GM23338 (cell line): Measurements from ENCODE around the gene NIPA2. TPM values are rescaled to one million over a fixed set of nuclear protein-coding genes. Genes with fewer than 3 reads are reported as not detected.

ENCODE experiments used
- ATAC-seq: fragments of 200-7000 bp; cut with Tn5 transposase; 3 replicates; pipeline ENCODE4 v1.9.1; 2020
- DNase-seq: peaks from one replicate; pipeline ENCODE4 v3.0.0-alpha.2; 2015; ENCODE audit warnings: low spot score
- H2AFZ ChIP-seq: fragments of 200-600 bp; sonication (generic); 2 replicates; pipeline ENCODE4 v1.8.0; 2016; ENCODE audit warnings: antibody characterized with exemption, mild to moderate bottlenecking, moderate library complexity
- H3F3A ChIP-seq: fragments of 200-600 bp; sonication (generic); replicated peaks from 2 replicates; pipeline ENCODE4 v1.8.0; 2017; ENCODE audit warnings: antibody characterized with exemption, mixed run types, low read depth
- H3K27ac ChIP-seq: fragments of 200-600 bp; sonication (generic); 2 replicates; pipeline ENCODE4 v1.6.1; 2016; ENCODE audit warnings: low read depth
- H3K27me3 ChIP-seq: fragments of 200-600 bp; sonication (generic); 2 replicates; pipeline ENCODE4 v1.8.0; 2016; ENCODE audit warnings: mild to moderate bottlenecking, mixed run types, moderate library complexity; ENCODE audit not compliant: insufficient read depth
- H3K36me3 ChIP-seq: fragments of 200-600 bp; sonication (generic); 2 replicates; pipeline ENCODE4 v1.8.0; 2016; ENCODE audit warnings: mild to moderate bottlenecking; ENCODE audit not compliant: insufficient read depth
- H3K4me1 ChIP-seq: fragments of 200-600 bp; sonication (generic); 2 replicates; pipeline ENCODE4 v1.8.0; 2016; ENCODE audit warnings: mild to moderate bottlenecking, moderate library complexity; ENCODE audit not compliant: insufficient read depth
- H3K4me2 ChIP-seq: fragments of 200-600 bp; sonication (generic); 2 replicates; pipeline ENCODE4 v1.7.1; 2017; ENCODE audit warnings: mixed run types
- H3K4me3 ChIP-seq: fragments of 200-600 bp; sonication (generic); 2 replicates; pipeline ENCODE4 v1.6.1; 2016; ENCODE audit warnings: mixed run types
- H3K79me2 ChIP-seq: fragments of 200-600 bp; sonication (generic); replicated peaks from 2 replicates; pipeline ENCODE4 v1.8.0; 2017; ENCODE audit warnings: mild to moderate bottlenecking; ENCODE audit not compliant: insufficient read depth
- H3K9me2 ChIP-seq: fragments of 200-600 bp; sonication (generic); 2 replicates; pipeline ENCODE4 v1.8.0; 2017; ENCODE audit not compliant: insufficient read depth
- H4K20me1 ChIP-seq: fragments of 200-600 bp; sonication (generic); replicated peaks from 2 replicates; pipeline ENCODE4 v1.8.0; 2017; ENCODE audit warnings: mild to moderate bottlenecking; ENCODE audit not compliant: insufficient read depth
- H3K27ac Mint-ChIP-seq: 2 replicates; pipeline ENCODE4 v1.8.0; 2020; ENCODE audit warnings: inconsistent platforms, mild to moderate bottlenecking, moderate library complexity, mixed read lengths
- H3K27me3 Mint-ChIP-seq: 3 replicates; pipeline ENCODE4 v1.8.0; 2022; ENCODE audit warnings: low read depth, mild to moderate bottlenecking, moderate library complexity, mixed read lengths, inconsistent platforms; ENCODE audit not compliant: insufficient read depth, poor library complexity
- H3K36me3 Mint-ChIP-seq: 3 replicates; pipeline ENCODE4 v1.8.0; 2021; ENCODE audit warnings: low read depth, mild to moderate bottlenecking, inconsistent platforms, moderate library complexity, mixed read lengths
- H3K4me1 Mint-ChIP-seq: 3 replicates; pipeline ENCODE4 v1.8.0; 2020; ENCODE audit warnings: mild to moderate bottlenecking, inconsistent platforms, mixed read lengths
- H3K4me3 Mint-ChIP-seq: 3 replicates; pipeline ENCODE4 v1.8.0; 2021; ENCODE audit warnings: moderate library complexity, mild to moderate bottlenecking, inconsistent platforms, mixed read lengths
- H3K9me3 Mint-ChIP-seq: 3 replicates; pipeline ENCODE4 v1.8.0; 2020; ENCODE audit warnings: moderate library complexity, mild to moderate bottlenecking, inconsistent platforms, mixed read lengths
- CREB1 ChIP-seq: fragments of 250-450 bp; sonication (Bioruptor Pico); IDR thresholded peaks from 2 replicates; pipeline ENCODE4 v1.5.0; 2020; ENCODE audit warnings: low read depth, mild to moderate bottlenecking, moderate library complexity
- EZH2 ChIP-seq: fragments of 200-600 bp; sonication (generic); IDR thresholded peaks from one replicate; pipeline ENCODE4 v1.8.0; 2017; ENCODE audit warnings: antibody characterized with exemption, mild to moderate bottlenecking, low read depth; ENCODE audit not compliant: unreplicated experiment
- EZH2phosphoT487 ChIP-seq: fragments of 200-600 bp; sonication (generic); IDR thresholded peaks from one replicate; pipeline ENCODE4 v1.8.1; 2018; ENCODE audit warnings: antibody characterized with exemption; ENCODE audit not compliant: unreplicated experiment
- JUNB ChIP-seq: IDR thresholded peaks from one replicate; pipeline ENCODE4 v1.6.1; 2016; ENCODE audit warnings: antibody characterized with exemption; ENCODE audit not compliant: unreplicated experiment
- NANOG ChIP-seq: IDR thresholded peaks from 2 replicates; pipeline ENCODE4 v1.6.1; 2016; ENCODE audit warnings: antibody characterized with exemption, borderline replicate concordance
- POLR2AphosphoS5 ChIP-seq: IDR thresholded peaks from 2 replicates; pipeline ENCODE4 v1.6.1; 2016; ENCODE audit warnings: antibody characterized with exemption, low read depth
- STAT1 ChIP-seq: IDR thresholded peaks from one replicate; pipeline ENCODE4 v1.6.1; 2016; ENCODE audit warnings: antibody characterized with exemption; ENCODE audit not compliant: unreplicated experiment
- ZNF114 ChIP-seq: fragments of 250-450 bp; sonication (Bioruptor Pico); IDR thresholded peaks from 2 replicates; pipeline ENCODE4 v1.5.0; 2020; ENCODE audit warnings: mild to moderate bottlenecking, moderate library complexity
- ZNF331 ChIP-seq: fragments of 250-450 bp; sonication (Bioruptor Pico); IDR thresholded peaks from 2 replicates; pipeline ENCODE4 v1.5.0; 2020; ENCODE audit warnings: low read depth, mild to moderate bottlenecking, moderate library complexity
- polyA plus RNA-seq: library from polyadenylated mRNA; unstranded; fragments of >200 nt; fragmentation: Nextera tagmentation; extraction: Ambion mirVana; gene quantifications from 2 replicates; pipeline ENCODE4 v1.2.1, GENCODE V29; 2016
- total RNA-seq: library from RNA; depleted of rRNA; stranded (reverse); fragments of >200 nt; shearing (Covaris generic); gene quantifications from 2 replicates; pipeline ENCODE4 v1.2.3, GENCODE V29; 2014
- TF ChIP-seq, protein P1 (sequence below): IDR thresholded peaks from one replicate; pipeline ENCODE4 v1.6.1; 2018; ENCODE audit warnings: antibody characterized with exemption; ENCODE audit not compliant: unreplicated experiment
- TF ChIP-seq, protein P2 (sequence below), 2 experiments: fragments of 200-600 bp in 1 of 2; sonication (generic) in 1 of 2; conservative IDR thresholded peaks; 2 replicates each; pipeline versions ENCODE4 v1.5.1 to v1.6.1; 2016 to 2017; ENCODE audit warnings: antibody characterized with exemption in 2 of 2, low read depth in 2 of 2, mild to moderate bottlenecking in 2 of 2, moderate library complexity in 1 of 2
- TF ChIP-seq, protein P3 (sequence below): fragments of 250-450 bp; sonication (Bioruptor Pico); IDR thresholded peaks from 2 replicates; pipeline ENCODE4 v1.5.0; 2020; ENCODE audit warnings: mild to moderate bottlenecking, moderate library complexity
- TF ChIP-seq, protein P4 (sequence below): IDR thresholded peaks from 2 replicates; pipeline ENCODE4 v1.6.1; 2016; ENCODE audit warnings: antibody characterized with exemption

NIPA2 gene
- total and polyA plus RNA-seq, 2 experiments from 2014 or later = 35.0 to 105 TPM

DNA sequence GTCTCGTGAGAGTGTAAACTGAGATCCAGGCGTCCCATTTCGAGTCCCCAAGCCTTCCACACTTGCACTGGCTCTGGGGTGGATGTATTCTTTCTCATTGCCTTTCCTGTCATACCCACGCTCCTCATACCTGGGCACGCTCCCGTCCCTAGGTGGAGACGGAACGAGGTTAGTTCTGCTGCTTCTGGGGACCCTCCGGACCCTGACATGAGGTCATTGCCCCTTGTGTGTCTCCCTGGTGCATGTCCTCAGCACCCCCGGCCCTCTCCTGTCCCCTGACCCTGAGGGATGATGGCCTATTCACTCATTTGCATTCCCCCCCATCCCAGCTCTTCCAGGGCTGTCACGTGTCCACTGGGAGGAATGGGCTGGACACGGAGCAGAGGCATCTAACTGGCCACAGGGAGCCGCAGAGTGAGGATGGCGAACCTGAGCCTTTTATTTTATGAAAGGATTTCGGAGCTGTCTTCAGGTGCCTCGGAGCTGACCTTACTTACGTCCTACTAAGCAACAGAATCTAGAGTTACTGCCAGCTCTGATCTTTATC is 43.8 kb upstream of the NIPA2 start:
- H3K9me2 ChIP-seq = no peaks in the 10 kb centered on the region
- H3K9me3 Mint-ChIP-seq = no peaks in the 10 kb centered on the region; the same call in 1 of the 3 replicates
- no peak for ATAC-seq
- H3K4me2 ChIP-seq = no peak overlapping the region
- H3K4me3 ChIP-seq = no peak overlapping the region
- 0 out of 2 replicates have a peak overlapping the region, but pooled peaks have one; percentile 26 for H3K27ac ChIP-seq
- peaks cover 29% of the 10 kb centered on the region for H3K36me3 Mint-ChIP-seq
- peaks cover 3% of the 10 kb centered on the region for H3K27me3 Mint-ChIP-seq
- H3K4me1 ChIP-seq = no peaks in the 10 kb centered on the region; the same call in 1 of the 2 replicates
- peaks cover 16% of the 10 kb centered on the region for H3K4me1 Mint-ChIP-seq
- no peak overlapping the region for H3K27ac Mint-ChIP-seq
- H3K4me3 Mint-ChIP-seq = no peak overlapping the region
- no peaks in the 10 kb centered on the region for H3K36me3 ChIP-seq
- peaks cover 88% of the 10 kb centered on the region for H3K79me2 ChIP-seq
- no peaks in the 10 kb centered on the region for H3F3A ChIP-seq
- no peak overlapping the region for H2AFZ ChIP-seq
- no peaks in the 10 kb centered on the region; the same call in 1 of the 2 replicates for H4K20me1 ChIP-seq
- no peaks in the 10 kb centered on the region for H3K27me3 ChIP-seq
- no peak for DNase-seq
- TF ChIP-seq ZNF114 (CRISPR knock-in tag) (no peak), NANOG (no peak), ZNF331 (CRISPR knock-in tag) (no peak), STAT1 (no peak), EZH2 (no peak), CREB1 (CRISPR knock-in tag) (no peak), EZH2phosphoT487 (no peak), JUNB (no peak), POLR2AphosphoS5 (no peak)
- TF ChIP-seq, protein P1, sequence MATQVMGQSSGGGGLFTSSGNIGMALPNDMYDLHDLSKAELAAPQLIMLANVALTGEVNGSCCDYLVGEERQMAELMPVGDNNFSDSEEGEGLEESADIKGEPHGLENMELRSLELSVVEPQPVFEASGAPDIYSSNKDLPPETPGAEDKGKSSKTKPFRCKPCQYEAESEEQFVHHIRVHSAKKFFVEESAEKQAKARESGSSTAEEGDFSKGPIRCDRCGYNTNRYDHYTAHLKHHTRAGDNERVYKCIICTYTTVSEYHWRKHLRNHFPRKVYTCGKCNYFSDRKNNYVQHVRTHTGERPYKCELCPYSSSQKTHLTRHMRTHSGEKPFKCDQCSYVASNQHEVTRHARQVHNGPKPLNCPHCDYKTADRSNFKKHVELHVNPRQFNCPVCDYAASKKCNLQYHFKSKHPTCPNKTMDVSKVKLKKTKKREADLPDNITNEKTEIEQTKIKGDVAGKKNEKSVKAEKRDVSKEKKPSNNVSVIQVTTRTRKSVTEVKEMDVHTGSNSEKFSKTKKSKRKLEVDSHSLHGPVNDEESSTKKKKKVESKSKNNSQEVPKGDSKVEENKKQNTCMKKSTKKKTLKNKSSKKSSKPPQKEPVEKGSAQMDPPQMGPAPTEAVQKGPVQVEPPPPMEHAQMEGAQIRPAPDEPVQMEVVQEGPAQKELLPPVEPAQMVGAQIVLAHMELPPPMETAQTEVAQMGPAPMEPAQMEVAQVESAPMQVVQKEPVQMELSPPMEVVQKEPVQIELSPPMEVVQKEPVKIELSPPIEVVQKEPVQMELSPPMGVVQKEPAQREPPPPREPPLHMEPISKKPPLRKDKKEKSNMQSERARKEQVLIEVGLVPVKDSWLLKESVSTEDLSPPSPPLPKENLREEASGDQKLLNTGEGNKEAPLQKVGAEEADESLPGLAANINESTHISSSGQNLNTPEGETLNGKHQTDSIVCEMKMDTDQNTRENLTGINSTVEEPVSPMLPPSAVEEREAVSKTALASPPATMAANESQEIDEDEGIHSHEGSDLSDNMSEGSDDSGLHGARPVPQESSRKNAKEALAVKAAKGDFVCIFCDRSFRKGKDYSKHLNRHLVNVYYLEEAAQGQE = no peak
- TF ChIP-seq, protein P2, sequence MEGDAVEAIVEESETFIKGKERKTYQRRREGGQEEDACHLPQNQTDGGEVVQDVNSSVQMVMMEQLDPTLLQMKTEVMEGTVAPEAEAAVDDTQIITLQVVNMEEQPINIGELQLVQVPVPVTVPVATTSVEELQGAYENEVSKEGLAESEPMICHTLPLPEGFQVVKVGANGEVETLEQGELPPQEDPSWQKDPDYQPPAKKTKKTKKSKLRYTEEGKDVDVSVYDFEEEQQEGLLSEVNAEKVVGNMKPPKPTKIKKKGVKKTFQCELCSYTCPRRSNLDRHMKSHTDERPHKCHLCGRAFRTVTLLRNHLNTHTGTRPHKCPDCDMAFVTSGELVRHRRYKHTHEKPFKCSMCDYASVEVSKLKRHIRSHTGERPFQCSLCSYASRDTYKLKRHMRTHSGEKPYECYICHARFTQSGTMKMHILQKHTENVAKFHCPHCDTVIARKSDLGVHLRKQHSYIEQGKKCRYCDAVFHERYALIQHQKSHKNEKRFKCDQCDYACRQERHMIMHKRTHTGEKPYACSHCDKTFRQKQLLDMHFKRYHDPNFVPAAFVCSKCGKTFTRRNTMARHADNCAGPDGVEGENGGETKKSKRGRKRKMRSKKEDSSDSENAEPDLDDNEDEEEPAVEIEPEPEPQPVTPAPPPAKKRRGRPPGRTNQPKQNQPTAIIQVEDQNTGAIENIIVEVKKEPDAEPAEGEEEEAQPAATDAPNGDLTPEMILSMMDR (conservative IDR thresholded peaks at IDR 0.05; ENCODE audit: low read depth in 2 of 2) = no peak
- TF ChIP-seq, protein P3, sequence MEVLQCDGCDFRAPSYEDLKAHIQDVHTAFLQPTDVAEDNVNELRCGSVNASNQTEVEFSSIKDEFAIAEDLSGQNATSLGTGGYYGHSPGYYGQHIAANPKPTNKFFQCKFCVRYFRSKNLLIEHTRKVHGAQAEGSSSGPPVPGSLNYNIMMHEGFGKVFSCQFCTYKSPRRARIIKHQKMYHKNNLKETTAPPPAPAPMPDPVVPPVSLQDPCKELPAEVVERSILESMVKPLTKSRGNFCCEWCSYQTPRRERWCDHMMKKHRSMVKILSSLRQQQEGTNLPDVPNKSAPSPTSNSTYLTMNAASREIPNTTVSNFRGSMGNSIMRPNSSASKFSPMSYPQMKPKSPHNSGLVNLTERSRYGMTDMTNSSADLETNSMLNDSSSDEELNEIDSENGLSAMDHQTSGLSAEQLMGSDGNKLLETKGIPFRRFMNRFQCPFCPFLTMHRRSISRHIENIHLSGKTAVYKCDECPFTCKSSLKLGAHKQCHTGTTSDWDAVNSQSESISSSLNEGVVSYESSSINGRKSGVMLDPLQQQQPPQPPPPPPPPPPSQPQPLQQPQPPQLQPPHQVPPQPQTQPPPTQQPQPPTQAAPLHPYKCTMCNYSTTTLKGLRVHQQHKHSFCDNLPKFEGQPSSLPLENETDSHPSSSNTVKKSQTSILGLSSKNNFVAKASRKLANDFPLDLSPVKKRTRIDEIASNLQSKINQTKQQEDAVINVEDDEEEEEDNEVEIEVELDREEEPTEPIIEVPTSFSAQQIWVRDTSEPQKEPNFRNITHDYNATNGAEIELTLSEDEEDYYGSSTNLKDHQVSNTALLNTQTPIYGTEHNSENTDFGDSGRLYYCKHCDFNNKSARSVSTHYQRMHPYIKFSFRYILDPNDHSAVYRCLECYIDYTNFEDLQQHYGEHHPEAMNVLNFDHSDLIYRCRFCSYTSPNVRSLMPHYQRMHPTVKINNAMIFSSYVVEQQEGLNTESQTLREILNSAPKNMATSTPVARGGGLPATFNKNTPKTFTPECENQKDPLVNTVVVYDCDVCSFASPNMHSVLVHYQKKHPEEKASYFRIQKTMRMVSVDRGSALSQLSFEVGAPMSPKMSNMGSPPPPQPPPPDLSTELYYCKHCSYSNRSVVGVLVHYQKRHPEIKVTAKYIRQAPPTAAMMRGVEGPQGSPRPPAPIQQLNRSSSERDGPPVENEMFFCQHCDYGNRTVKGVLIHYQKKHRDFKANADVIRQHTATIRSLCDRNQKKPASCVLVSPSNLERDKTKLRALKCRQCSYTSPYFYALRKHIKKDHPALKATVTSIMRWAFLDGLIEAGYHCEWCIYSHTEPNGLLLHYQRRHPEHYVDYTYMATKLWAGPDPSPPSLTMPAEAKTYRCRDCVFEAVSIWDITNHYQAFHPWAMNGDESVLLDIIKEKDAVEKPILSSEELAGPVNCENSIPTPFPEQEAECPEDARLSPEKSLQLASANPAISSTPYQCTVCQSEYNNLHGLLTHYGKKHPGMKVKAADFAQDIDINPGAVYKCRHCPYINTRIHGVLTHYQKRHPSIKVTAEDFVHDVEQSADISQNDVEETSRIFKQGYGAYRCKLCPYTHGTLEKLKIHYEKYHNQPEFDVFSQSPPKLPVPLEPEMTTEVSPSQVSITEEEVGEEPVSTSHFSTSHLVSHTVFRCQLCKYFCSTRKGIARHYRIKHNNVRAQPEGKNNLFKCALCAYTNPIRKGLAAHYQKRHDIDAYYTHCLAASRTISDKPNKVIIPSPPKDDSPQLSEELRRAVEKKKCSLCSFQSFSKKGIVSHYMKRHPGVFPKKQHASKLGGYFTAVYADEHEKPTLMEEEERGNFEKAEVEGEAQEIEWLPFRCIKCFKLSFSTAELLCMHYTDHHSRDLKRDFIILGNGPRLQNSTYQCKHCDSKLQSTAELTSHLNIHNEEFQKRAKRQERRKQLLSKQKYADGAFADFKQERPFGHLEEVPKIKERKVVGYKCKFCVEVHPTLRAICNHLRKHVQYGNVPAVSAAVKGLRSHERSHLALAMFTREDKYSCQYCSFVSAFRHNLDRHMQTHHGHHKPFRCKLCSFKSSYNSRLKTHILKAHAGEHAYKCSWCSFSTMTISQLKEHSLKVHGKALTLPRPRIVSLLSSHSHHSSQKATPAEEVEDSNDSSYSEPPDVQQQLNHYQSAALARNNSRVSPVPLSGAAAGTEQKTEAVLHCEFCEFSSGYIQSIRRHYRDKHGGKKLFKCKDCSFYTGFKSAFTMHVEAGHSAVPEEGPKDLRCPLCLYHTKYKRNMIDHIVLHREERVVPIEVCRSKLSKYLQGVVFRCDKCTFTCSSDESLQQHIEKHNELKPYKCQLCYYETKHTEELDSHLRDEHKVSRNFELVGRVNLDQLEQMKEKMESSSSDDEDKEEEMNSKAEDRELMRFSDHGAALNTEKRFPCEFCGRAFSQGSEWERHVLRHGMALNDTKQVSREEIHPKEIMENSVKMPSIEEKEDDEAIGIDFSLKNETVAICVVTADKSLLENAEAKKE = no peak
- TF ChIP-seq, protein P4, sequence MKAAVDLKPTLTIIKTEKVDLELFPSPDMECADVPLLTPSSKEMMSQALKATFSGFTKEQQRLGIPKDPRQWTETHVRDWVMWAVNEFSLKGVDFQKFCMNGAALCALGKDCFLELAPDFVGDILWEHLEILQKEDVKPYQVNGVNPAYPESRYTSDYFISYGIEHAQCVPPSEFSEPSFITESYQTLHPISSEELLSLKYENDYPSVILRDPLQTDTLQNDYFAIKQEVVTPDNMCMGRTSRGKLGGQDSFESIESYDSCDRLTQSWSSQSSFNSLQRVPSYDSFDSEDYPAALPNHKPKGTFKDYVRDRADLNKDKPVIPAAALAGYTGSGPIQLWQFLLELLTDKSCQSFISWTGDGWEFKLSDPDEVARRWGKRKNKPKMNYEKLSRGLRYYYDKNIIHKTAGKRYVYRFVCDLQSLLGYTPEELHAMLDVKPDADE = no peak
